IMR-90 (cell line): ENCODE measurements around the gene CABP7.

ENCODE experiments used
- BHLHE40 ChIP-seq: fragments of 150-350 bp; IDR thresholded peaks from 2 replicates; pipeline ENCODE4 v1.6.1; 2016; ENCODE audit warnings: mild to moderate bottlenecking, low read depth, low read length
- CEBPB ChIP-seq: IDR thresholded peaks from 2 replicates; pipeline ENCODE4 v1.6.1; 2012; ENCODE audit warnings: low read depth, low read length, improper control_type of control experiment
- POLR2A ChIP-seq: IDR thresholded peaks from 2 replicates; pipeline ENCODE4 v1.6.1; 2012; ENCODE audit warnings: mild to moderate bottlenecking, low read depth, low read length
- SMC3 ChIP-seq: fragments of 150-350 bp; IDR thresholded peaks from 2 replicates; pipeline ENCODE4 v1.6.1; 2016; ENCODE audit warnings: low read depth, mild to moderate bottlenecking, antibody characterized with exemption, low read length, moderate library complexity
- USF2 ChIP-seq: fragments of 150-350 bp; IDR thresholded peaks from 2 replicates; pipeline ENCODE4 v1.6.1; 2017; ENCODE audit warnings: mild to moderate bottlenecking, antibody characterized with exemption, low read length, low read depth
- TF ChIP-seq, protein P1 (sequence below): conservative IDR thresholded peaks from 2 replicates; pipeline ENCODE4 v1.5.1; 2012; ENCODE audit warnings: mild to moderate bottlenecking, low read depth, low read length, improper control_type of control experiment

- TF ChIP-seq, protein P1, sequence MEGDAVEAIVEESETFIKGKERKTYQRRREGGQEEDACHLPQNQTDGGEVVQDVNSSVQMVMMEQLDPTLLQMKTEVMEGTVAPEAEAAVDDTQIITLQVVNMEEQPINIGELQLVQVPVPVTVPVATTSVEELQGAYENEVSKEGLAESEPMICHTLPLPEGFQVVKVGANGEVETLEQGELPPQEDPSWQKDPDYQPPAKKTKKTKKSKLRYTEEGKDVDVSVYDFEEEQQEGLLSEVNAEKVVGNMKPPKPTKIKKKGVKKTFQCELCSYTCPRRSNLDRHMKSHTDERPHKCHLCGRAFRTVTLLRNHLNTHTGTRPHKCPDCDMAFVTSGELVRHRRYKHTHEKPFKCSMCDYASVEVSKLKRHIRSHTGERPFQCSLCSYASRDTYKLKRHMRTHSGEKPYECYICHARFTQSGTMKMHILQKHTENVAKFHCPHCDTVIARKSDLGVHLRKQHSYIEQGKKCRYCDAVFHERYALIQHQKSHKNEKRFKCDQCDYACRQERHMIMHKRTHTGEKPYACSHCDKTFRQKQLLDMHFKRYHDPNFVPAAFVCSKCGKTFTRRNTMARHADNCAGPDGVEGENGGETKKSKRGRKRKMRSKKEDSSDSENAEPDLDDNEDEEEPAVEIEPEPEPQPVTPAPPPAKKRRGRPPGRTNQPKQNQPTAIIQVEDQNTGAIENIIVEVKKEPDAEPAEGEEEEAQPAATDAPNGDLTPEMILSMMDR, result no peak
- TF ChIP-seq POLR2A, result no peak
- no peak for TF ChIP-seq USF2
- TF ChIP-seq CEBPB, result no peak
- TF ChIP-seq SMC3, result no peak
- no peak for TF ChIP-seq BHLHE40
These were observed 2.3 kb downstream of the CABP7 start for GRCh38 chr22:29722151-29722550.
